ENCODE measurements around the gene CABP7. TPM values are rescaled to one million over a fixed set of nuclear protein-coding genes. Genes with fewer than 3 reads are reported as not detected.
A peak's percentile ranks its signal among the peaks of the same experiment; 100 is the strongest.

CABP7 gene
- total RNA-seq, 1 experiment from 2014 or later: not detected

DNA sequence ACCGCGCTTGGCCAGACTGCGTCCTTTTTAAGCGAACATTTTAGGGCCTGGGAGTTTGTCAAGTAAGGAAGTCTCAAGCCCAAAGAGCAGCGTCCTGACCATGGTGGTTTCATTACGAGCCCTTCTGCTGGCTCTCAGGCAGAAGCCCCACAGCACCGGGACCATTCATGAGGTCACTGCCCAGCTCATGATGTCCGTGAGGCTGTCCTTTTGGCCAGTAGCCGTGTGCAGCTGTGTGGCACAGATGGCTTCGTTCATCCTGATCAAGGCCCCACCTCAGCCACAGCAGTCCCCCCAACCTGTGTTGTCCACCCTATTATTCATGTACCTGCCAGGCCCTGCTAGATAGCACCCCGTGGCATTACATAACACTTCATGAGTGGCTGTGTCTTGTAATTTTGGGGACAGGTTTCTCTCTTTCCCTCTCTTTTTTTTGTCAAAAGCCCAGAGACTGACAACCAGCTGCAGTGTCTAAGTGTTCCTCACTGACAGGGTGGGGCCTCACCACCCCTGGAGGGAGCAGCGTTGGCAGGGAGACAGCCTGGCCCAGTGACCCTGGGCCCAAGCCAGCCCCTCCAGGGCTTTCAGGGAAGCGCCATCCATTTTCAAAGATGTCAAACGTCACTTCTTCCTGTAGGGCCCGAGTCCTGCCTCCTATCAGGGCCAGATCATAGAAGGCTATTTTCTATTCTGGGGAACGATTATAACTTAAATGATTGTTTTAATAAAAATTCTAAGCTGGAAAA is 21.8 kb upstream of the CABP7 start:
- H3K4me1 ChIP-seq (ENCODE audit: insufficient read depth, low read length, poor library complexity, severe bottlenecking): peaks cover 41% of the 10 kb centered on the region

GRCh38 chr22:29700206-29700899 is 19.4 kb upstream of the CABP7 start:
- POLR2A ChIA-PET (ENCODE audit: low non-redundant PET): interaction anchor here (0.5 kb wide), 1 partner anchor 113 kb away, joined by 9 read pairs; no protein-coding TSS in a partner anchor

More for the DNA sequence above, 21.8 kb upstream of the CABP7 start:
- DNase-seq (ENCODE audit: low spot score): no peak
- H3K9me3 ChIP-seq (ENCODE audit: low read depth, low read length, poor library complexity, severe bottlenecking): no peaks in the 10 kb centered on the region
- intact Hi-C loops (cut with micrococcal nuclease; ENCODE audit: unreplicated experiment): no loop called here
- ChIA-PET POLR2A (ENCODE audit: low non-redundant PET) (interaction anchor here (0.6 kb wide), 1 partner anchor 1386 kb away, joined by 3 read pairs; no protein-coding TSS in a partner anchor), CTCF (no interaction called here)
- BruUV-seq (replicated peaks): no TSS peak
- TF ChIP-seq, protein P1, sequence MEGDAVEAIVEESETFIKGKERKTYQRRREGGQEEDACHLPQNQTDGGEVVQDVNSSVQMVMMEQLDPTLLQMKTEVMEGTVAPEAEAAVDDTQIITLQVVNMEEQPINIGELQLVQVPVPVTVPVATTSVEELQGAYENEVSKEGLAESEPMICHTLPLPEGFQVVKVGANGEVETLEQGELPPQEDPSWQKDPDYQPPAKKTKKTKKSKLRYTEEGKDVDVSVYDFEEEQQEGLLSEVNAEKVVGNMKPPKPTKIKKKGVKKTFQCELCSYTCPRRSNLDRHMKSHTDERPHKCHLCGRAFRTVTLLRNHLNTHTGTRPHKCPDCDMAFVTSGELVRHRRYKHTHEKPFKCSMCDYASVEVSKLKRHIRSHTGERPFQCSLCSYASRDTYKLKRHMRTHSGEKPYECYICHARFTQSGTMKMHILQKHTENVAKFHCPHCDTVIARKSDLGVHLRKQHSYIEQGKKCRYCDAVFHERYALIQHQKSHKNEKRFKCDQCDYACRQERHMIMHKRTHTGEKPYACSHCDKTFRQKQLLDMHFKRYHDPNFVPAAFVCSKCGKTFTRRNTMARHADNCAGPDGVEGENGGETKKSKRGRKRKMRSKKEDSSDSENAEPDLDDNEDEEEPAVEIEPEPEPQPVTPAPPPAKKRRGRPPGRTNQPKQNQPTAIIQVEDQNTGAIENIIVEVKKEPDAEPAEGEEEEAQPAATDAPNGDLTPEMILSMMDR (conservative IDR thresholded peaks at IDR 0.05; ENCODE audit: low read depth, low read length): no peak
- TF ChIP-seq EZH2 (IDR thresholded peaks at IDR 0.05; ENCODE audit: borderline replicate concordance, low read depth, low read length, poor library complexity, severe bottlenecking): no peak
- H3K36me3 ChIP-seq (ENCODE audit: insufficient read depth, low read length, poor library complexity, severe bottlenecking): no peaks in the 10 kb centered on the region
- H3K27me3 ChIP-seq (replicated peaks; ENCODE audit: insufficient read depth, low read depth, low read length, poor library complexity): no peaks in the 10 kb centered on the region
- H3K4me3 ChIP-seq (ENCODE audit: low read depth, low read length, poor library complexity, severe bottlenecking): no peak overlapping the region
- H3K27ac ChIP-seq (ENCODE audit: low read depth, low read length, poor library complexity, severe bottlenecking): no peak overlapping the region

GRCh38 chr22:29700900-29701154 is 19.0 kb upstream of the CABP7 start:
- Histone ChIP-seq H3K27me3 (replicated peaks; ENCODE audit: insufficient read depth, low read depth, low read length, poor library complexity) (no peaks in the 10 kb centered on the region), H3K4me1 (ENCODE audit: insufficient read depth, low read length, poor library complexity, severe bottlenecking) (peaks cover 28% of the 10 kb centered on the region), H3K4me3 (ENCODE audit: low read depth, low read length, poor library complexity, severe bottlenecking) (no peak overlapping the region), H3K27ac (ENCODE audit: low read depth, low read length, poor library complexity, severe bottlenecking) (no peak overlapping the region), H3K36me3 (ENCODE audit: insufficient read depth, low read length, poor library complexity, severe bottlenecking) (no peaks in the 10 kb centered on the region), H3K9me3 (ENCODE audit: low read depth, low read length, poor library complexity, severe bottlenecking) (no peaks in the 10 kb centered on the region)
- ChIA-PET POLR2A (ENCODE audit: low non-redundant PET) (no interaction called here), CTCF (no interaction called here)
- no peak for DNase-seq (ENCODE audit: low spot score)
- intact Hi-C loops (cut with micrococcal nuclease; ENCODE audit: unreplicated experiment): no loop called here
- TF ChIP-seq, protein P1 (conservative IDR thresholded peaks at IDR 0.05; ENCODE audit: low read depth, low read length): no peak
- no peak for TF ChIP-seq EZH2 (IDR thresholded peaks at IDR 0.05; ENCODE audit: borderline replicate concordance, low read depth, low read length, poor library complexity, severe bottlenecking)
- BruUV-seq (replicated peaks): no TSS peak

More at GRCh38 chr22:29700206-29700899, 19.4 kb upstream of the CABP7 start:
- no peaks in the 10 kb centered on the region for H3K36me3 ChIP-seq (ENCODE audit: insufficient read depth, low read length, poor library complexity, severe bottlenecking)
- peak; percentile 52 for DNase-seq (ENCODE audit: low spot score)
- intact Hi-C loops (cut with micrococcal nuclease; ENCODE audit: unreplicated experiment): no loop called here
- H3K4me3 ChIP-seq (ENCODE audit: low read depth, low read length, poor library complexity, severe bottlenecking): no peak overlapping the region
- TF ChIP-seq EZH2 (IDR thresholded peaks at IDR 0.05; ENCODE audit: borderline replicate concordance, low read depth, low read length, poor library complexity, severe bottlenecking): no peak
- TF ChIP-seq, protein P1 (conservative IDR thresholded peaks at IDR 0.05; ENCODE audit: low read depth, low read length): no peak
- peaks cover 33% of the 10 kb centered on the region for H3K4me1 ChIP-seq (ENCODE audit: insufficient read depth, low read length, poor library complexity, severe bottlenecking)
- no peaks in the 10 kb centered on the region for H3K9me3 ChIP-seq (ENCODE audit: low read depth, low read length, poor library complexity, severe bottlenecking)
- no TSS peak for BruUV-seq (replicated peaks)
- H3K27ac ChIP-seq (ENCODE audit: low read depth, low read length, poor library complexity, severe bottlenecking): no peak overlapping the region
- CTCF ChIA-PET: no interaction called here
- H3K27me3 ChIP-seq (replicated peaks; ENCODE audit: insufficient read depth, low read depth, low read length, poor library complexity): no peaks in the 10 kb centered on the region

Measured in A673 (cell line).